GM18858 (cell line): ENCODE data around the gene SLC2A5.

ENCODE experiments used
- ATAC-seq: cut with Tn5 transposase; IDR thresholded peaks from one replicate; pipeline ENCODE4 v1.9.1; 2021; ENCODE audit not compliant: unreplicated experiment

SLC2A5 gene

DNA sequence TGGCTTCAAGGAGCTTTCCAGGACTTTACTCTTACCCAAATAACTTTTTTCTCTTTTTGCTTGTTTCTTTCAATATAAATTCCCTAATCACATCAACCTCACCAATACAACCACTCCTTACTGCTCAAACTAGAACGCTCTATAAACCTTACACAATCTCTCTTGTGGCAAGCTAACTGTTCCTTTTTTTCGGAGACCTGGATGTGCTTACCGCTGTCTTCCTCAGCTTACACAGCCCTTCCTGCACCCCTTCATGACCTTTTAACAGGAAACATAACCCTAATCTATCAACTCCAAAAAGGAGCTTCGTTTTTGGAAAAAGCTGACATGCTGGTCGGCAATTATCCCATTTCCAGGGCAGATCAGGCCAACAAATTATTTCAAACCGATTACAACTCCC lies 24.1 kb upstream of the SLC2A5 start:
- ATAC-seq: no peak

GRCh38 chr1:9093091-9093490 lies 23.7 kb upstream of the SLC2A5 start:
- no peak for ATAC-seq

DNA sequence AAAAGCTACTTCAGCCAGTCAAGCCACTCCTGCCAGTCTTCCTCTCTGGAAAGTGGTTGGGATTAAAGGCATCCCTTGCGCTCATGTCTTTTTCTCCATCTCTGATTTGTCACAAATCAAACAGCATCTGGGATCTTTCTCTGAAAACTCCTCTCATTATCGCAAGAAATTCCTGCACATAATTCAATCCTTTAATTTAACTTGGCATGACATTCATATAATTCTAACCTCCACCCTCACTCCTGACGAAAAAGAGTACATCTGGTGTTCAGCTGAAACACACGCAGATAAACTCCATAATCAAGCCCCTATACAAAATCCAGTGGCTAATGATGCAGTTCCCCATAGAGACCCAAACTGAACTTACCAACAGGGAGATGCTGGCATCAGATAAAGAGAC lies 19.4 kb upstream of the SLC2A5 start:
- no peak for ATAC-seq

GRCh38 chr1:9087411-9088125 lies 18.1 kb upstream of the SLC2A5 start:
- ATAC-seq: no peak

GRCh38 chr1:9086796-9087195 lies 17.4 kb upstream of the SLC2A5 start:
- no peak for ATAC-seq

GRCh38 chr1:9086045-9086444 lies 16.6 kb upstream of the SLC2A5 start:
- ATAC-seq: no peak

GRCh38 chr1:9085306-9085940 lies 16.0 kb upstream of the SLC2A5 start:
- ATAC-seq: no peak

- no peak for ATAC-seq
Measured at GRCh38 chr1:9084906-9085305, 15.5 kb upstream of the SLC2A5 start.

GRCh38 chr1:9081473-9081872 lies 12.0 kb upstream of the SLC2A5 start:
- no peak for ATAC-seq

DNA sequence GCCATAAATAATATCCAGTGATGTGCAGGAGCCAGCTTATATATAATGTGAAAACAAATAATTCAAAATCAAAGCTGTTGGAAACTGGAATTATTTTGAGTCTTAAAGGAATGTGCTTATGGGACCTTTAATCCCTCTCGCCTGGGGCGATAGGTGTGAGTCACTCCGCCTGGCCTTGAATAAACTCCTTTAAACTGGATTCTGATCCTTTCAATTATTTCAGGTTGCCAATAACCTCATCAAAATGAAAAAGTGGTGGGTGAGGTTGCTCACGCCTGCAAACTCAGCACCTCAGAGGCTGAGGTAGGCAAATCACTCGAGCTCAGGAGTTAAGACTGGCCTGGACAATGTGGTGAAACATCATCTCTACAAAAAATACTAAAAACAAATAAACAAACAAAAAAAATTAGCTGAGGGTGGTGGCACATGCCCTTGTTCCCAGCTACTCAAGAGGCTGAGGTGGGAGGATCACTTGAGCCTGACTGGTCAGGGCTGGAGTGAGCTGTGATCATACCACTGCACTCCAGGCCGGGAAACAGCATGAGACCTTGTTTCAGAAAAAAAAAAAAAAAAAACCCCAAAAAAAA lies 11.4 kb upstream of the SLC2A5 start:
- no peak for ATAC-seq

DNA sequence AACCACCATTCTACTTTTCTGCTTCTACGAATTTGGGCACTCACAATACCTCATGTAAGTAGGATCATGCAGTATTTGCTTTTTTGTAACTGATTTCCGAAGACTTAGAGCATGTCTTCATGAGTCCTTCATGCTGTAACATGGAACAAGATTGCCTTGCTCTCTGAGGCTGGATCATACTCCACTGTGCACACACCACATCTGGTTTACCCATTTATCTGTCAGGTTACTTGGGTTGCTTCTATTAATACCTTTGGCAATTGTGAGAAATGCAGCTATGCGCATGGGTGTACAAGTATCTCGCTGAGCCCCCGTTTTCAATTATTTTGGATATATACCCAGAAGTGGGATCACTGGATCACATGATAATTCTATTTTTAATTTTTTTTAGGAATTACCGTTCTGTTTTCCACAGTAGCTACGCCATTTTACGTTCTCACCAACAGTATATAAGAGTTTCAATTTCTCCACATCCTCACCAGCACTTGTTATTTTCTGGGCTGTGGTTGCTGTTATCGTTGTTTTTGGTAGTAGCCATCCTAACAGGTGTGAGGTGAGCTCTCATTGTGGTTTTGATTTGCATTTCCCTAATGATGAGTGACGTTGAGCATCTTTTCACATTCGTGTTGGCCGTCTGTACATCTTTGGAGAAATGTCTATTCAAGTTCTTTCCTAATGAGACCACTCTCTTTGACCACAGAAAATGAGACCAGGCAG lies 10.7 kb upstream of the SLC2A5 start:
- no peak for ATAC-seq

- ATAC-seq: no peak
Measured at GRCh38 chr1:9078752-9079500, 9.5 kb upstream of the SLC2A5 start.

DNA sequence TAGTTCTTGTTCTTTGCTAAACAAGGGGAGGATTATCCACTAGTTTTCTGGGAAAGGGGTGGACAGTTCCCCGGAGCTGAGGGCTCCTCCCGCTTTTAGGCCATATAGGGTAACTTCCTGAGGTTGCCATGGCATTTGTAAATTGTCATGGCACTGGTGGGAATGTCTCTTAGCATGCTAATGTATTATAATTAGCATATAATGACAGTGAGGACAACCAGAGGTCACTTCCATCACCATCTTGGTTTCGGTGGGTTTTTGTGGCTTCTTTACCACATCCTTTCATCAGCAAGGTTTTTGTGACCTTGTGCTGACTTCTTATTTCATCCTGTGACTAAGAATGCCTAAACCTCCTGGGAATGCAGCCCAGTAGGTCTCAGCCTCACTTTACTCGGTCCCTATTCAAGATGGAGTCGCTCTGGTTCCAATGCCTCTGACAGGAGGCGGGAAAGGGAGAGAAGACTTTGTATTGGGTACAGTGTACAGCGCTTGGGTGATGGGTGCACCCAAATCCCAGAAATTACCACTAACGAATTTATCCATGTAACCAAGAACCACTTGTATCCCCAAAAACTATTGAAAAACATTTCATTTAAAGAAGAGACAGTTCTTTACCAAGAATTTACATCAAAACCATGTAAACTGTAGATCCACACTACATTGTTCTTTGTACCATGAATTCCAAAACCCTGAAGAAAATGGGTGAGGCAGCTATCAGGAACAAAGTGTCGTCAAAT lies 8.7 kb upstream of the SLC2A5 start:
- ATAC-seq: peak; percentile 34

DNA sequence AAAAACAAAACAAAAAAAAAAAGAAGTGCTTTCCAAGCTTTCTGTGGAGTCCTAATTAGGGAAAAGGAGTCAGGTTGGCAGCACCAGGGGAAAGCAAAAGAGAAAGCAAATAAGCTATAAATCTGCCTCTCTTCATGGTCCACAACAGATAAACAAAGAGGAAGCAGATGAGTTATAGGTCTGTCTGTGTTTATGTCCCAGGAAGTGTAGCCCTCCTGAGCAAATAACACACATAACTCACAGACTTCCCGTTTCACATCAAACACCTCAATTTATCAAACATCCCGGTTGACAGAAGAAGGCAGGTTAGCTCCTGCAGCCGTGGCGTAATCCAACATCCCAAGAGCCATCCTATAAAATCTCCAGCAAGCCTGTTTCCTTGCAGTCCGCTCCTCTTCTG lies 5.6 kb upstream of the SLC2A5 start:
- ATAC-seq: no peak

DNA sequence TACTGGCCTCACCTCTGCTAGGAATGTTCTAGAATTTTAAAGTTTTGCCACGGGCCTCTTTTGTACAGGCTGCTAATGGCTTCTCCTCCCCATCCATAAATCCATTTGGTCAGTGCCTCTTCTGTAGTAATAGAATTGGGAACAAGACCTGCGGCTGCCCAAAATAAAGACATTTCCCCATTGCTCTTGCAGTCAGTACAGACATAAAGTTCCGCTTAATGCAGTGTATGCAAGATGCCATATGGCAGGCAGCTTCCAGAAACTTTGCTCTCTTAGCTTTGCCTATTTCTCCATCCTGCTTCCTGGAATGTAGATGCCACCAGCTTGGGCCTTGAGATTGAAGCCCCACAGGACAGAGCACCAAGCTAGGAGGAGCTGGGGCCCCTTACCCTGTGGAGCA lies 3.7 kb upstream of the SLC2A5 start:
- no peak for ATAC-seq

DNA sequence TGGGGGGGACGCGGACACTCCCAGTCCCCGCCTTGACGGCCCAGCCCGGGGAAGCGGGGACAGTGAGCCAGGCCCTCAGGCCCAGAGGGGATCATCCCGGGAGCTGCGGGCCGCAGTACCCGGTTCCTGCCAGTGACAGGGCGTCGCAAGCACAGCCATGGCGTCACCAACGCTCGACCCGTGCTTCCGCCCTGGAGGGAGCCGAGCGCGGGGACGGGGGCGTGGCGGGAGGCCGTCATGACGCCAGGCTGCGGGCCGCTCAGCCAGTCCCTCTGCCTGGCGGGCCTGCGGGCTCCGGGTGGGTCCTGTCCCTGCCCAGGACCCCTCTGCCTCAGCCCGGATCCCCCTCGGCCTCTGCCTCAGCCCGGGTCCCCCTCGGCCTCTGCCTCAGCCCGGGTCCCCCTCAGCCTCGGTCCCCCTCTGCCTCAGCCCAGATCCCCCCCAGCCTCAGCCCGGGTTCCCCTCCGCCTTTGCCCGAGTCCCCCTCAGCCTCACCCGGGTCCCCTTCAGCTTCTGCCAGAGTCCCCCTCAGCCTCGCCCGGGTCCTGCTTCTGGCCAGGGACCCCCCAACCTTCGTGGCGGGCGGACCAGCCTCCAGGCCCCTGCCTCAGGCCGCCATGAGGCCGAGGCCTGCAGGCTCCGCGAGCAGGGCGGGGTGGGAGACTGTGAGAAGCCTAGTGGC lies 2.3 kb upstream of the SLC2A5 start:
- no peak for ATAC-seq

- ATAC-seq: no peak
Measured at GRCh38 chr1:9070486-9070885, 1.1 kb upstream of the SLC2A5 start.

GRCh38 chr1:9068981-9069325 lies 482 bp downstream of the SLC2A5 start:
- no peak for ATAC-seq

GRCh38 chr1:9066945-9067807 lies 2.3 kb downstream of the SLC2A5 start:
- no peak for ATAC-seq
